Panc1 (cell line): ENCODE data around the gene NMNAT3. TPM values are rescaled to one million over a fixed set of nuclear protein-coding genes. Genes with fewer than 3 reads are reported as not detected.

Experiments used
- ATAC-seq: fragments of 200-7000 bp; cut with Tn5 transposase; 2 replicates; pipeline ENCODE4 v1.9.1; 2020; ENCODE audit warnings: mild to moderate bottlenecking, moderate library complexity
- BruUV-seq: library from RNA; stranded (reverse); fragments of 400-500 nt; replicated peaks from 2 replicates; lab custom pipeline; 2021; lab: Mats Ljungman, UMichigan
- CTCF ChIA-PET: fragments of 300-600 bp; sonication (Branson Sonifier 250); formaldehyde crosslinking; loops from one replicate; lab custom pipeline; 2022; ENCODE audit warnings: antibody characterized with exemption; lab: Charles Lee
- POLR2A ChIA-PET: fragments of 300-600 bp; sonication (Branson Sonifier 250); formaldehyde crosslinking; loops from one replicate; lab custom pipeline; 2022; ENCODE audit warnings: antibody characterized with exemption; lab: Charles Lee
- DNase-seq: peaks from one replicate; pipeline ENCODE4 v3.0.0-alpha.2; 2010; ENCODE audit warnings: low read depth, low spot score
- H3K27ac ChIP-seq: 2 replicates; pipeline ENCODE4 v1.5.1; 2011; ENCODE audit warnings: mild to moderate bottlenecking, low read length, inconsistent platforms
- H3K27me3 ChIP-seq: fragments of 200-500 bp; sonication (Bioruptor generic); 2 replicates; pipeline ENCODE4 v1.6.0; 2014; ENCODE audit warnings: low read length, inconsistent platforms; ENCODE audit not compliant: control insufficient read depth, insufficient read depth
- H3K36me3 ChIP-seq: fragments of 200-500 bp; sonication (Bioruptor generic); 2 replicates; pipeline ENCODE4 v1.5.1; 2014; ENCODE audit warnings: inconsistent platforms, mild to moderate bottlenecking, low read length, moderate library complexity; ENCODE audit not compliant: control insufficient read depth, insufficient read depth
- H3K4me1 ChIP-seq: 2 replicates; pipeline ENCODE4 v1.5.1; 2011; ENCODE audit warnings: inconsistent platforms, mild to moderate bottlenecking, low read length, moderate library complexity; ENCODE audit not compliant: control insufficient read depth, insufficient read depth
- H3K4me3 ChIP-seq, 2 experiments: 2 replicates each; pipeline ENCODE4 v1.5.1; 2011 to 2012; ENCODE audit warnings: low read depth in 2 of 2, low read length in 2 of 2, mild to moderate bottlenecking in 2 of 2, inconsistent platforms in 1 of 2, moderate library complexity in 1 of 2
- H3K9me3 ChIP-seq: fragments of 200-500 bp; sonication (Bioruptor generic); 2 replicates; pipeline ENCODE4 v1.5.1; 2014; ENCODE audit warnings: low read depth, mild to moderate bottlenecking, inconsistent platforms, low read length, moderate library complexity; ENCODE audit not compliant: control insufficient read depth, insufficient read depth
- POLR2AphosphoS5 ChIP-seq: IDR thresholded peaks from 2 replicates; pipeline ENCODE4 v1.6.1; 2012; ENCODE audit warnings: mild to moderate bottlenecking, low read depth, low read length, moderate library complexity
- SIN3A ChIP-seq: IDR thresholded peaks from 2 replicates; pipeline ENCODE4 v1.6.1; 2012; ENCODE audit warnings: low read depth, mild to moderate bottlenecking, low read length, moderate library complexity, borderline replicate concordance; ENCODE audit not compliant: insufficient read depth
- TCF7L2 ChIP-seq: IDR thresholded peaks from 2 replicates; pipeline ENCODE4 v1.6.1; 2011; ENCODE audit warnings: mild to moderate bottlenecking, low read depth, low read length, inconsistent platforms
- in situ Hi-C: cut with HindIII; loops from 2 replicates; pipeline ENCODE4 v1.10.0; 2016; ENCODE audit warnings: low sequenced_read_pairs, low pct_unique_long_range_greater_than_20kb
- intact Hi-C: fragments of 100-400 bp; cut with micrococcal nuclease; formaldehyde crosslinking; loops from one replicate; pipeline ENCODE4 v1.10.0; 2022; ENCODE audit not compliant: unreplicated experiment
- total RNA-seq: library from RNA; stranded (reverse); gene quantifications from one replicate; pipeline ENCODE4 v1.2.1, GENCODE V29; 2021; ENCODE audit not compliant: unreplicated experiment
- TF ChIP-seq, protein P1 (sequence below): fragments of 450-650 bp; IDR thresholded peaks from 2 replicates; pipeline ENCODE4 v1.5.1; 2017; ENCODE audit warnings: mild to moderate bottlenecking
- TF ChIP-seq, protein P2 (sequence below), 2 experiments: IDR thresholded peaks; 2 replicates each; pipeline ENCODE4 v1.6.1; 2011 to 2012; ENCODE audit warnings: low read depth in 2 of 2, control low read depth in 1 of 2, low read length in 1 of 2, mild to moderate bottlenecking in 1 of 2, moderate library complexity in 1 of 2; ENCODE audit not compliant: insufficient read depth in 1 of 2

Gene NMNAT3
- total RNA-seq, 1 experiment from 2014 or later = 1.9 TPM

DNA sequence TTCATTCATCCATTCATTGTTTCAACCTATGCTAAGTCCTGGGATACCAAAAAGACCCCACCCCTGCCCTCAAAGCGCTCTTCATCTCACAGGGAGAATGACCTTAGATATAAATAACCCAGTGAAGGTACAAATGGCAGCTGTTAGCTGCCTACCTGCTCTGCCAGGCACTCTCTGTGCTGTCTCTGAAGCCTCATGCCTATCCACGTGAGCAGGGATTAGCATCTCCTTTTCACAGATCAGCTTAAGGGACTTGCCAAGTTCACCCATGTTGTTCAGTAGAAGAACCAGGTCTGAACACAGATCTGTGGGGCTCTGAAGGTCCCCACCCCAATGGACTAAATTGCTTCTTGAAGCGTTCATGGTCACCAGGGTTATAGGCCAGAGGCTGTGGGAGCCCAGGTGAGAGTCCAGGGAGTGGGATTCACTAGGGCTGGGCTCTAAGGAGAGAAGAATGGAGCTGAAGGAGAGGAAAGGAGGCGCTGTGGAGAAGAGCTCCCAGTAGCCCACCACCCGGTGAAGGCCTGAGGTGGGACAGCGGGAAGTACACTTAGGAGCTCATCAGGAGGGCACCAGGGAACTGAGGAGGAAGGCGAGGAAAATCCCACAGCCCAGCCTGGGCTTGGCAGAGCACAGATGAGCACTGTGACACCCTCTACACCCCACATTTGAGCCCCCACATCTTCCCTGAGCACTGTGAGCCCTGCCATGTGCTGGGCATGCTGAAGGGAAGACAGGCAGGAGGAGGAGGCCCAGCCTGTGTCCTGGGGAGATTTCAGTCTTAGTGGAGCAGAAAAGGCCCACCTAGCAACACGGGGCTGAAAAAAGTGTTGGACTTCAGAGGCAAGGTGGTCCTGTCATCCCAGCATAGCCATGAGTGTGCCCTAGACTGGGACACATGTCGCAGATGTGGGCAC lies 158.6 kb downstream of the NMNAT3 start:
- H3K27me3 ChIP-seq = no peaks in the 10 kb centered on the region
- no peaks in the 10 kb centered on the region for H3K9me3 ChIP-seq
- intact Hi-C loops (no loop called here), in situ Hi-C loops (no loop called here)
- DNase-seq (no peak), ATAC-seq (no peak)
- no peak overlapping the region for H3K27ac ChIP-seq
- no peak overlapping the region for H3K4me3 ChIP-seq
- ChIA-PET CTCF (no interaction called here), POLR2A (no interaction called here)
- TF ChIP-seq POLR2AphosphoS5 (no peak), SIN3A (no peak), TCF7L2 (no peak)
- TF ChIP-seq, protein P1, sequence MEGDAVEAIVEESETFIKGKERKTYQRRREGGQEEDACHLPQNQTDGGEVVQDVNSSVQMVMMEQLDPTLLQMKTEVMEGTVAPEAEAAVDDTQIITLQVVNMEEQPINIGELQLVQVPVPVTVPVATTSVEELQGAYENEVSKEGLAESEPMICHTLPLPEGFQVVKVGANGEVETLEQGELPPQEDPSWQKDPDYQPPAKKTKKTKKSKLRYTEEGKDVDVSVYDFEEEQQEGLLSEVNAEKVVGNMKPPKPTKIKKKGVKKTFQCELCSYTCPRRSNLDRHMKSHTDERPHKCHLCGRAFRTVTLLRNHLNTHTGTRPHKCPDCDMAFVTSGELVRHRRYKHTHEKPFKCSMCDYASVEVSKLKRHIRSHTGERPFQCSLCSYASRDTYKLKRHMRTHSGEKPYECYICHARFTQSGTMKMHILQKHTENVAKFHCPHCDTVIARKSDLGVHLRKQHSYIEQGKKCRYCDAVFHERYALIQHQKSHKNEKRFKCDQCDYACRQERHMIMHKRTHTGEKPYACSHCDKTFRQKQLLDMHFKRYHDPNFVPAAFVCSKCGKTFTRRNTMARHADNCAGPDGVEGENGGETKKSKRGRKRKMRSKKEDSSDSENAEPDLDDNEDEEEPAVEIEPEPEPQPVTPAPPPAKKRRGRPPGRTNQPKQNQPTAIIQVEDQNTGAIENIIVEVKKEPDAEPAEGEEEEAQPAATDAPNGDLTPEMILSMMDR = no peak
- TF ChIP-seq, protein P2, sequence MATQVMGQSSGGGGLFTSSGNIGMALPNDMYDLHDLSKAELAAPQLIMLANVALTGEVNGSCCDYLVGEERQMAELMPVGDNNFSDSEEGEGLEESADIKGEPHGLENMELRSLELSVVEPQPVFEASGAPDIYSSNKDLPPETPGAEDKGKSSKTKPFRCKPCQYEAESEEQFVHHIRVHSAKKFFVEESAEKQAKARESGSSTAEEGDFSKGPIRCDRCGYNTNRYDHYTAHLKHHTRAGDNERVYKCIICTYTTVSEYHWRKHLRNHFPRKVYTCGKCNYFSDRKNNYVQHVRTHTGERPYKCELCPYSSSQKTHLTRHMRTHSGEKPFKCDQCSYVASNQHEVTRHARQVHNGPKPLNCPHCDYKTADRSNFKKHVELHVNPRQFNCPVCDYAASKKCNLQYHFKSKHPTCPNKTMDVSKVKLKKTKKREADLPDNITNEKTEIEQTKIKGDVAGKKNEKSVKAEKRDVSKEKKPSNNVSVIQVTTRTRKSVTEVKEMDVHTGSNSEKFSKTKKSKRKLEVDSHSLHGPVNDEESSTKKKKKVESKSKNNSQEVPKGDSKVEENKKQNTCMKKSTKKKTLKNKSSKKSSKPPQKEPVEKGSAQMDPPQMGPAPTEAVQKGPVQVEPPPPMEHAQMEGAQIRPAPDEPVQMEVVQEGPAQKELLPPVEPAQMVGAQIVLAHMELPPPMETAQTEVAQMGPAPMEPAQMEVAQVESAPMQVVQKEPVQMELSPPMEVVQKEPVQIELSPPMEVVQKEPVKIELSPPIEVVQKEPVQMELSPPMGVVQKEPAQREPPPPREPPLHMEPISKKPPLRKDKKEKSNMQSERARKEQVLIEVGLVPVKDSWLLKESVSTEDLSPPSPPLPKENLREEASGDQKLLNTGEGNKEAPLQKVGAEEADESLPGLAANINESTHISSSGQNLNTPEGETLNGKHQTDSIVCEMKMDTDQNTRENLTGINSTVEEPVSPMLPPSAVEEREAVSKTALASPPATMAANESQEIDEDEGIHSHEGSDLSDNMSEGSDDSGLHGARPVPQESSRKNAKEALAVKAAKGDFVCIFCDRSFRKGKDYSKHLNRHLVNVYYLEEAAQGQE (IDR thresholded peaks at IDR 0.05; ENCODE audit: insufficient read depth in 1 of 2, low read depth in 2 of 2, low read length in 1 of 2) = no peak
- BruUV-seq = no TSS peak
- H3K4me1 ChIP-seq = no peaks in the 10 kb centered on the region
- H3K36me3 ChIP-seq = no peaks in the 10 kb centered on the region

DNA sequence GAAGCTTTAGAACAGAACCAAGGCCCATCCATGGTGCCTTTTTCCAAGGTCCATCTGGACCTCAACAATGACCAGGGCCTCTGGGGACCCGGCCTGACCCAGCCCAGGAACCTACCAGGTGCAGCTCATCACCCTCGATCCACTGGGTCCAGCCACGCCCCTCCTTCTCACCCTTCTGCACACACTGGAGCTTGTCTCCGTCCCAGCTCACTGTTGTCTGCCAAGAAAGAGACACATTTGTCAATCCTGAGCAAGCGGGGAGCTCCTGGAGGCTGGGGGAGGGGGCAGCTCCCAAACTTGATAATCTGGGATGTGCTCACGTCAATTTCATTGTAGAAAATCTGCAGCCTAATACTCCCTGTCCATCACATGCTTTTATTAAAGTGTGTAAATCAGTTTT lies 159.5 kb downstream of the NMNAT3 start:
- no peak overlapping the region for H3K27ac ChIP-seq
- no peaks in the 10 kb centered on the region for H3K36me3 ChIP-seq
- DNase-seq (no peak), ATAC-seq (no peak)
- ChIA-PET POLR2A (no interaction called here), CTCF (no interaction called here)
- intact Hi-C loops = no loop called here
- in situ Hi-C loops = no loop called here
- no peak overlapping the region for H3K4me3 ChIP-seq
- TF ChIP-seq, protein P2 (IDR thresholded peaks at IDR 0.05; ENCODE audit: insufficient read depth in 1 of 2, low read depth in 2 of 2, low read length in 1 of 2) = no peak
- TF ChIP-seq POLR2AphosphoS5 = no peak
- TF ChIP-seq, protein P1 = no peak
- TF ChIP-seq SIN3A = no peak
- TF ChIP-seq TCF7L2 = no peak
- BruUV-seq = no TSS peak
- no peaks in the 10 kb centered on the region for H3K27me3 ChIP-seq
- no peaks in the 10 kb centered on the region for H3K9me3 ChIP-seq
- H3K4me1 ChIP-seq = no peaks in the 10 kb centered on the region
